Stomach (tissue), 4 donors: ENCODE data around the gene OFD1.

ENCODE experiments used
- CTCF ChIP-seq, 7 experiments: fragments of 450-650 bp in 4 of 7; fragments of 200-600 bp in 3 of 7; sonication (generic) in 3 of 7; IDR thresholded peaks; one replicate each; pipeline ENCODE4 v1.5.1; 2016 to 2019; ENCODE audit warnings: antibody characterized with exemption in 7 of 7, control low read depth in 2 of 7, mild to moderate bottlenecking in 1 of 7
- EP300 ChIP-seq: sonication (generic); formaldehyde crosslinking; IDR thresholded peaks from one replicate; pipeline ENCODE4 v1.6.1; 2017; ENCODE audit warnings: antibody characterized with exemption
- POLR2A ChIP-seq, 4 donors: fragments of 450-650 bp; IDR thresholded peaks; one replicate each; pipeline ENCODE4 v1.6.1; 2016; ENCODE audit warnings: antibody characterized with exemption in 4 of 4, control low read depth in 2 of 4, mild to moderate bottlenecking in 1 of 4, moderate library complexity in 1 of 4
- POLR2AphosphoS5 ChIP-seq, 3 donors: sonication (generic); formaldehyde crosslinking; IDR thresholded peaks; one replicate each; pipeline ENCODE4 v1.6.1; 2016; ENCODE audit warnings: antibody characterized with exemption in 3 of 3

- no peak for TF ChIP-seq CTCF (IDR thresholded peaks at IDR 0.05)
- TF ChIP-seq POLR2A (IDR thresholded peaks at IDR 0.05), result no peak
- TF ChIP-seq EP300, result no peak
- no peak for TF ChIP-seq POLR2AphosphoS5 (IDR thresholded peaks at IDR 0.05)
Measured at GRCh38 chrX:13698432-13698831, 36.1 kb upstream of the OFD1 start.
